GM12872 (cell line): Measurements from ENCODE around the gene MYBPC1.

Experiments
- CTCF ChIP-seq: IDR thresholded peaks from 3 replicates; pipeline ENCODE4 v1.5.1; 2011; ENCODE audit warnings: low read depth, mild to moderate bottlenecking, low read length, moderate library complexity; ENCODE audit not compliant: insufficient read depth

The MYBPC1 gene

GRCh38 chr12:101619026-101619786 is 24.4 kb downstream of the MYBPC1 start:
- TF ChIP-seq CTCF: no peak

GRCh38 chr12:101619858-101620761 is 25.3 kb downstream of the MYBPC1 start:
- no peak for TF ChIP-seq CTCF

- TF ChIP-seq CTCF: no peak
Observed at GRCh38 chr12:101620762-101621133, 26.0 kb downstream of the MYBPC1 start.

GRCh38 chr12:101628676-101629075 is 33.9 kb downstream of the MYBPC1 start:
- TF ChIP-seq CTCF: no peak

GRCh38 chr12:101634724-101635123 is 40.0 kb downstream of the MYBPC1 start:
- TF ChIP-seq CTCF: no peak

- no peak for TF ChIP-seq CTCF
Observed at GRCh38 chr12:101637936-101638335, 43.2 kb downstream of the MYBPC1 start.
